WTC11 (cell line): ENCODE measurements around the gene TOR1A. TPM values are rescaled to one million over a fixed set of nuclear protein-coding genes. Genes with fewer than 3 reads are reported as not detected.

Experiments
- ATAC-seq: fragments of 200-7000 bp; cut with Tn5 transposase; 2 replicates; pipeline ENCODE4 v1.10.0; 2021; ENCODE audit warnings: mild to moderate bottlenecking, moderate library complexity
- CTCF ChIA-PET: fragments of 300-600 bp; sonication (Branson Sonifier 250); formaldehyde crosslinking; loops from one replicate; lab custom pipeline; 2021; ENCODE audit warnings: antibody characterized with exemption; lab: Charles Lee
- POLR2A ChIA-PET: fragments of 350-600 bp; sonication (Branson Sonifier 250); formaldehyde crosslinking; loops from one replicate; lab custom pipeline; 2021; ENCODE audit warnings: antibody characterized with exemption; lab: Charles Lee
- DNase-seq: peaks from one replicate; pipeline ENCODE4 v3.0.0; 2021; ENCODE audit warnings: low spot score
- H3K27ac Mint-ChIP-seq: 2 replicates; pipeline ENCODE4 v1.8.0; 2021; ENCODE audit warnings: mixed read lengths
- H3K27me3 Mint-ChIP-seq: 2 replicates; pipeline ENCODE4 v1.8.0; 2021; ENCODE audit warnings: low read depth, mild to moderate bottlenecking, moderate library complexity, mixed read lengths
- H3K36me3 Mint-ChIP-seq: 2 replicates; pipeline ENCODE4 v1.8.0; 2021; ENCODE audit warnings: mixed read lengths
- H3K4me1 Mint-ChIP-seq: 2 replicates; pipeline ENCODE4 v1.8.0; 2022; ENCODE audit warnings: mixed read lengths
- H3K4me3 Mint-ChIP-seq: 2 replicates; pipeline ENCODE4 v1.8.0; 2021; ENCODE audit warnings: mild to moderate bottlenecking, moderate library complexity, mixed read lengths
- H3K9me3 Mint-ChIP-seq: 2 replicates; pipeline ENCODE4 v1.8.0; 2021; ENCODE audit warnings: mixed read lengths
- CBFB ChIP-seq: sonication (generic); formaldehyde crosslinking; IDR thresholded peaks from 2 replicates; pipeline ENCODE4 v1.8.1; 2022; ENCODE audit warnings: mild to moderate bottlenecking, low read depth, missing genetic modification reagents
- E2F5 ChIP-seq: sonication (generic); formaldehyde crosslinking; IDR thresholded peaks from 2 replicates; pipeline ENCODE4 v1.8.1; 2022; ENCODE audit warnings: mild to moderate bottlenecking, moderate library complexity, missing genetic modification reagents
- ESRRA ChIP-seq: sonication (generic); formaldehyde crosslinking; IDR thresholded peaks from 2 replicates; pipeline ENCODE4 v1.8.1; 2022; ENCODE audit warnings: mild to moderate bottlenecking, missing genetic modification reagents, borderline replicate concordance
- FOXP4 ChIP-seq: sonication (generic); formaldehyde crosslinking; IDR thresholded peaks from 2 replicates; pipeline ENCODE4 v1.8.0; 2022; ENCODE audit warnings: mild to moderate bottlenecking, missing genetic modification reagents
- IRF2 ChIP-seq: sonication (generic); formaldehyde crosslinking; IDR thresholded peaks from 2 replicates; pipeline ENCODE4 v1.8.0; 2022; ENCODE audit warnings: low read depth, missing genetic modification reagents, borderline replicate concordance
- NFYB ChIP-seq: sonication (generic); formaldehyde crosslinking; conservative IDR thresholded peaks from 2 replicates; pipeline ENCODE4 v1.8.0; 2022; ENCODE audit warnings: low read depth, missing genetic modification reagents
- OVOL2 ChIP-seq: fragments of 250-450 bp; sonication (Bioruptor Pico); IDR thresholded peaks from 2 replicates; pipeline ENCODE4 v1.9.0; 2021; ENCODE audit warnings: mild to moderate bottlenecking, borderline replicate concordance
- TP53 ChIP-seq: sonication (generic); formaldehyde crosslinking; IDR thresholded peaks from 2 replicates; pipeline ENCODE4 v1.8.1; 2023; ENCODE audit warnings: mild to moderate bottlenecking, missing genetic modification reagents
- USF2 ChIP-seq: sonication (generic); formaldehyde crosslinking; IDR thresholded peaks from 2 replicates; pipeline ENCODE4 v1.8.1; 2023; ENCODE audit warnings: mild to moderate bottlenecking, missing genetic modification reagents, moderate library complexity
- ZNF396 ChIP-seq: fragments of 250-450 bp; sonication (Bioruptor Pico); IDR thresholded peaks from 2 replicates; pipeline ENCODE4 v1.8.0; 2021; ENCODE audit warnings: mild to moderate bottlenecking, moderate library complexity, borderline replicate concordance
- ZNF423 ChIP-seq: fragments of 250-450 bp; sonication (Bioruptor Pico); IDR thresholded peaks from 2 replicates; pipeline ENCODE4 v2.1.2; 2022; ENCODE audit warnings: mild to moderate bottlenecking, moderate library complexity
- total RNA-seq: library from RNA; stranded (reverse); gene quantifications from 3 replicates; pipeline ENCODE4 v1.2.3, GENCODE V29; 2021
- TF ChIP-seq, protein P1 (sequence below): sonication (generic); formaldehyde crosslinking; IDR thresholded peaks from 2 replicates; pipeline ENCODE4 v1.8.1; 2023; ENCODE audit warnings: mild to moderate bottlenecking, missing genetic modification reagents, moderate library complexity
- TF ChIP-seq, protein P2 (sequence below): sonication (generic); formaldehyde crosslinking; IDR thresholded peaks from 2 replicates; pipeline ENCODE4 v1.8.1; 2023; ENCODE audit warnings: mild to moderate bottlenecking, missing genetic modification reagents
- TF ChIP-seq, protein P3 (sequence below): sonication (generic); formaldehyde crosslinking; IDR thresholded peaks from 2 replicates; pipeline ENCODE4 v1.8.1; 2023; ENCODE audit warnings: mild to moderate bottlenecking, missing genetic modification reagents
- TF ChIP-seq, protein P4 (sequence below): fragments of 250-450 bp; sonication (Bioruptor Pico); IDR thresholded peaks from 2 replicates; pipeline ENCODE4 v1.9.0; 2021; ENCODE audit warnings: mild to moderate bottlenecking, borderline replicate concordance

The TOR1A gene
- total RNA-seq, 1 experiment from 2014 or later: 32.7 TPM

DNA sequence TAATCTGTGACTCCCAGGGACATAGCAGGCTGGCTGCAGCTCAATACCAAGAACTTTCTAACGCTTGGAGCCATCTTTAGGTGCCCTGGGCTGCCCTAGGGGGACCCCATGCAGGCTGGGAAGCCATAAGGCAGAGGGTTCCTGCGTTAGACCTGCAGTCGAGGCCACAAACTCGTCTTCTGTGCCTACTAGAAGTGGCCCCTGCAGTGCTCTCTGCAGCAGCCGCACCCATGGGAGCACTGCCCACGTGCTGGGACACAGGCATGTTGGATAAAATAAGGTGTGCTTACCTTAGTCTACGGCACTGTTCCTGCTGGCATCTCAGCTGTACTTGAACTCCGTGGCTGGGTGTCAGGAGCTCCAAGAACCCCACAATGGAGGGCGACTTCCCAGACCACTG, 11.6 kb downstream of the TOR1A start:
- ATAC-seq: no peak
- H3K36me3 Mint-ChIP-seq: peaks cover 63% of the 10 kb centered on the region

GRCh38 chr9:129811967-129812363, 12.0 kb downstream of the TOR1A start:
- Mint-ChIP-seq H3K27me3 (no peaks in the 10 kb centered on the region), H3K4me1 (0 out of 2 replicates have a peak, but pooled peaks cover 3% of the 10 kb centered on the region), H3K27ac (no peak overlapping the region), H3K36me3 (peaks cover 63% of the 10 kb centered on the region), H3K9me3 (no peaks in the 10 kb centered on the region), H3K4me3 (no peak overlapping the region)
- ChIA-PET POLR2A (interaction anchor here (0.7 kb wide), 1 partner anchor 74 kb away, joined by 3 read pairs; no protein-coding TSS in a partner anchor), CTCF (interaction anchor here (1.1 kb wide), 1 partner anchor 22 kb away, joined by 4 read pairs; no protein-coding TSS in a partner anchor)
- no peak for DNase-seq
- ATAC-seq: no peak
- TF ChIP-seq ESRRA: no peak

More for the DNA sequence above, 11.6 kb downstream of the TOR1A start:
- H3K27me3 Mint-ChIP-seq: no peaks in the 10 kb centered on the region
- POLR2A ChIA-PET: interaction anchor here (0.7 kb wide), 1 partner anchor 75 kb away, joined by 3 read pairs; no protein-coding TSS in a partner anchor
- CTCF ChIA-PET: no interaction called here
- H3K9me3 Mint-ChIP-seq: no peaks in the 10 kb centered on the region
- DNase-seq: no peak
- TF ChIP-seq, protein P1, sequence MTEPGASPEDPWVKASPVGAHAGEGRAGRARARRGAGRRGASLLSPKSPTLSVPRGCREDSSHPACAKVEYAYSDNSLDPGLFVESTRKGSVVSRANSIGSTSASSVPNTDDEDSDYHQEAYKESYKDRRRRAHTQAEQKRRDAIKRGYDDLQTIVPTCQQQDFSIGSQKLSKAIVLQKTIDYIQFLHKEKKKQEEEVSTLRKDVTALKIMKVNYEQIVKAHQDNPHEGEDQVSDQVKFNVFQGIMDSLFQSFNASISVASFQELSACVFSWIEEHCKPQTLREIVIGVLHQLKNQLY (CRISPR knock-in tag): no peak
- TF ChIP-seq CBFB (CRISPR knock-in tag): no peak
- TF ChIP-seq FOXP4: no peak
- TF ChIP-seq ZNF423 (CRISPR knock-in tag): no peak
- TF ChIP-seq, protein P2, sequence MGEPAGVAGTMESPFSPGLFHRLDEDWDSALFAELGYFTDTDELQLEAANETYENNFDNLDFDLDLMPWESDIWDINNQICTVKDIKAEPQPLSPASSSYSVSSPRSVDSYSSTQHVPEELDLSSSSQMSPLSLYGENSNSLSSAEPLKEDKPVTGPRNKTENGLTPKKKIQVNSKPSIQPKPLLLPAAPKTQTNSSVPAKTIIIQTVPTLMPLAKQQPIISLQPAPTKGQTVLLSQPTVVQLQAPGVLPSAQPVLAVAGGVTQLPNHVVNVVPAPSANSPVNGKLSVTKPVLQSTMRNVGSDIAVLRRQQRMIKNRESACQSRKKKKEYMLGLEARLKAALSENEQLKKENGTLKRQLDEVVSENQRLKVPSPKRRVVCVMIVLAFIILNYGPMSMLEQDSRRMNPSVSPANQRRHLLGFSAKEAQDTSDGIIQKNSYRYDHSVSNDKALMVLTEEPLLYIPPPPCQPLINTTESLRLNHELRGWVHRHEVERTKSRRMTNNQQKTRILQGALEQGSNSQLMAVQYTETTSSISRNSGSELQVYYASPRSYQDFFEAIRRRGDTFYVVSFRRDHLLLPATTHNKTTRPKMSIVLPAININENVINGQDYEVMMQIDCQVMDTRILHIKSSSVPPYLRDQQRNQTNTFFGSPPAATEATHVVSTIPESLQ (CRISPR knock-in tag): no peak
- no peak for TF ChIP-seq OVOL2 (CRISPR knock-in tag)
- TF ChIP-seq ESRRA: no peak
- TF ChIP-seq USF2 (CRISPR knock-in tag): no peak
- TF ChIP-seq NFYB (CRISPR knock-in tag): no peak
- TF ChIP-seq, protein P3, sequence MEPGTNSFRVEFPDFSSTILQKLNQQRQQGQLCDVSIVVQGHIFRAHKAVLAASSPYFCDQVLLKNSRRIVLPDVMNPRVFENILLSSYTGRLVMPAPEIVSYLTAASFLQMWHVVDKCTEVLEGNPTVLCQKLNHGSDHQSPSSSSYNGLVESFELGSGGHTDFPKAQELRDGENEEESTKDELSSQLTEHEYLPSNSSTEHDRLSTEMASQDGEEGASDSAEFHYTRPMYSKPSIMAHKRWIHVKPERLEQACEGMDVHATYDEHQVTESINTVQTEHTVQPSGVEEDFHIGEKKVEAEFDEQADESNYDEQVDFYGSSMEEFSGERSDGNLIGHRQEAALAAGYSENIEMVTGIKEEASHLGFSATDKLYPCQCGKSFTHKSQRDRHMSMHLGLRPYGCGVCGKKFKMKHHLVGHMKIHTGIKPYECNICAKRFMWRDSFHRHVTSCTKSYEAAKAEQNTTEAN: no peak
- H3K4me3 Mint-ChIP-seq: no peak overlapping the region
- H3K27ac Mint-ChIP-seq: no peak overlapping the region; the same call in 1 of the 2 replicates
- 0 out of 2 replicates have a peak, but pooled peaks cover 3% of the 10 kb centered on the region for H3K4me1 Mint-ChIP-seq

DNA sequence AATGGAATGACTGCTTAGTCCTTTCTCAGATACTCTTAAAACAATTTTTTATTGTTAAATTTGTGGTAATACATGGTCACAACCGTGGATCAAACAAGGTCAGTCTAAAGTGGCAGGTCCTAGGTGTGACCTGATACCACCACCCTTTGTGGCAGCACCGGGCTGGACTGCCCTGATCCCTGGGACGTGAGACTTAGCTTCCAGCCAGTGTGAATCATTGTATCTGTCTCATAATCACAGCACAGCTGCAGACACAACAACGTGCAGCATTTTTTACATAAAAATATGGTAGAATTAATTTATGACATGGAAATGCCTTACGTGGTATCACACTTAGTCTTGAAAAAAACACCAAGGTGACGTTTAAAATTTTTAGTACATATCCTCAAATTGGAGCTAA, 13.1 kb downstream of the TOR1A start:
- CTCF ChIA-PET: interaction anchor here (0.6 to 1.1 kb wide), 2 partner anchors 20 to 26 kb away, joined by 3 to 4 read pairs; no protein-coding TSS in a partner anchor
- Mint-ChIP-seq H3K27me3 (no peaks in the 10 kb centered on the region), H3K9me3 (no peaks in the 10 kb centered on the region), H3K4me1 (0 out of 2 replicates have a peak, but pooled peaks cover 3% of the 10 kb centered on the region), H3K4me3 (no peak overlapping the region), H3K36me3 (peaks cover 60% of the 10 kb centered on the region), H3K27ac (no peak overlapping the region)
- ATAC-seq: no peak
- DNase-seq: no peak
- no peak for TF ChIP-seq IRF2 (CRISPR knock-in tag)
- TF ChIP-seq TP53 (CRISPR knock-in tag): no peak
- TF ChIP-seq, protein P4, sequence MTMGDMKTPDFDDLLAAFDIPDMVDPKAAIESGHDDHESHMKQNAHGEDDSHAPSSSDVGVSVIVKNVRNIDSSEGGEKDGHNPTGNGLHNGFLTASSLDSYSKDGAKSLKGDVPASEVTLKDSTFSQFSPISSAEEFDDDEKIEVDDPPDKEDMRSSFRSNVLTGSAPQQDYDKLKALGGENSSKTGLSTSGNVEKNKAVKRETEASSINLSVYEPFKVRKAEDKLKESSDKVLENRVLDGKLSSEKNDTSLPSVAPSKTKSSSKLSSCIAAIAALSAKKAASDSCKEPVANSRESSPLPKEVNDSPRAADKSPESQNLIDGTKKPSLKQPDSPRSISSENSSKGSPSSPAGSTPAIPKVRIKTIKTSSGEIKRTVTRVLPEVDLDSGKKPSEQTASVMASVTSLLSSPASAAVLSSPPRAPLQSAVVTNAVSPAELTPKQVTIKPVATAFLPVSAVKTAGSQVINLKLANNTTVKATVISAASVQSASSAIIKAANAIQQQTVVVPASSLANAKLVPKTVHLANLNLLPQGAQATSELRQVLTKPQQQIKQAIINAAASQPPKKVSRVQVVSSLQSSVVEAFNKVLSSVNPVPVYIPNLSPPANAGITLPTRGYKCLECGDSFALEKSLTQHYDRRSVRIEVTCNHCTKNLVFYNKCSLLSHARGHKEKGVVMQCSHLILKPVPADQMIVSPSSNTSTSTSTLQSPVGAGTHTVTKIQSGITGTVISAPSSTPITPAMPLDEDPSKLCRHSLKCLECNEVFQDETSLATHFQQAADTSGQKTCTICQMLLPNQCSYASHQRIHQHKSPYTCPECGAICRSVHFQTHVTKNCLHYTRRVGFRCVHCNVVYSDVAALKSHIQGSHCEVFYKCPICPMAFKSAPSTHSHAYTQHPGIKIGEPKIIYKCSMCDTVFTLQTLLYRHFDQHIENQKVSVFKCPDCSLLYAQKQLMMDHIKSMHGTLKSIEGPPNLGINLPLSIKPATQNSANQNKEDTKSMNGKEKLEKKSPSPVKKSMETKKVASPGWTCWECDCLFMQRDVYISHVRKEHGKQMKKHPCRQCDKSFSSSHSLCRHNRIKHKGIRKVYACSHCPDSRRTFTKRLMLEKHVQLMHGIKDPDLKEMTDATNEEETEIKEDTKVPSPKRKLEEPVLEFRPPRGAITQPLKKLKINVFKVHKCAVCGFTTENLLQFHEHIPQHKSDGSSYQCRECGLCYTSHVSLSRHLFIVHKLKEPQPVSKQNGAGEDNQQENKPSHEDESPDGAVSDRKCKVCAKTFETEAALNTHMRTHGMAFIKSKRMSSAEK: no peak
- TF ChIP-seq ZNF396 (CRISPR knock-in tag): no peak
- no peak for TF ChIP-seq E2F5
- POLR2A ChIA-PET: no interaction called here
